ENCODE results near the gene SH3BGRL. TPM values are rescaled to one million over a fixed set of nuclear protein-coding genes. Genes with fewer than 3 reads are reported as not detected.
"Not testable (repeated sequence)": the region's sequence is repeated elsewhere in the genome, so short reads cannot be mapped to it uniquely, and the experiment has no call there.

Gene SH3BGRL
- total RNA-seq, 1 experiment from 2014 or later, result 46.6 TPM

- POLR2A ChIA-PET (ENCODE audit: unreplicated experiment), result no interaction called here
Observed at GRCh38 chrX:81336455-81337152, 134.7 kb downstream of the SH3BGRL start.

DNA sequence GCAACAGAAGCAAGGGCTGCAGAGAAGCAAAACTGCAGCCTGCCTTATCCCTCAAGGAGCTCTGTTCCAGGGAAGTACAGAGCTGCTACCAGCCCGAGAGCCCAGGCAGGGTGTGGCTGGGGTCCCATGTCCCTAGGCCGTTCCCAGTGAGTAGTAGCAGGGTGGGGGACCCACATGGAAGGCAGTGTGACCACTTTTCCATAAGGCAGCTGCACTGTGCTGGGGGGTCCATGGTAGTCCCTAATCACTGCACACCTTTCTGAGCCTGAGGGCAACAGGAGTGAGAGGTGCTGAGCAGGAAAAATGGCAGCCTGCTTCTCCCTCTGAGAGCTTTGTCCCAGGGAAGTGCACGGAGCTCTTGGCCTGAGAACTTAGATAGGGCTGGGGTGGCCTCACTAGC lies 135.9 kb downstream of the SH3BGRL start:
- Histone ChIP-seq H3K27ac (no peak overlapping the region), H3K4me1 (replicated peaks; ENCODE audit: insufficient read depth) (no peaks in the 10 kb centered on the region), H3K9me2 (ENCODE audit: insufficient read depth) (no peaks in the 10 kb centered on the region), H4K20me1 (ENCODE audit: insufficient read depth) (no peaks in the 10 kb centered on the region), H3K79me2 (ENCODE audit: low read depth) (no peaks in the 10 kb centered on the region), H2AFZ (no peak overlapping the region), H3K4me3 (no peak overlapping the region), H3K9me3 (ENCODE audit: insufficient read depth, low read depth) (no peaks in the 10 kb centered on the region), H3K36me3 (ENCODE audit: low read depth) (no peaks in the 10 kb centered on the region), H3K27me3 (ENCODE audit: insufficient read depth, low read depth) (no peaks in the 10 kb centered on the region), H3K4me2 (no peak overlapping the region), H3F3A (ENCODE audit: insufficient read depth, low read depth) (no peaks in the 10 kb centered on the region)
- no TSS peak for BruUV-seq (replicated peaks)
- ChIA-PET CTCF (no interaction called here), POLR2A (ENCODE audit: unreplicated experiment) (no interaction called here)
- no peak for TF ChIP-seq EZH2 (IDR thresholded peaks at IDR 0.05; ENCODE audit: low read depth)
- TF ChIP-seq, protein P1, sequence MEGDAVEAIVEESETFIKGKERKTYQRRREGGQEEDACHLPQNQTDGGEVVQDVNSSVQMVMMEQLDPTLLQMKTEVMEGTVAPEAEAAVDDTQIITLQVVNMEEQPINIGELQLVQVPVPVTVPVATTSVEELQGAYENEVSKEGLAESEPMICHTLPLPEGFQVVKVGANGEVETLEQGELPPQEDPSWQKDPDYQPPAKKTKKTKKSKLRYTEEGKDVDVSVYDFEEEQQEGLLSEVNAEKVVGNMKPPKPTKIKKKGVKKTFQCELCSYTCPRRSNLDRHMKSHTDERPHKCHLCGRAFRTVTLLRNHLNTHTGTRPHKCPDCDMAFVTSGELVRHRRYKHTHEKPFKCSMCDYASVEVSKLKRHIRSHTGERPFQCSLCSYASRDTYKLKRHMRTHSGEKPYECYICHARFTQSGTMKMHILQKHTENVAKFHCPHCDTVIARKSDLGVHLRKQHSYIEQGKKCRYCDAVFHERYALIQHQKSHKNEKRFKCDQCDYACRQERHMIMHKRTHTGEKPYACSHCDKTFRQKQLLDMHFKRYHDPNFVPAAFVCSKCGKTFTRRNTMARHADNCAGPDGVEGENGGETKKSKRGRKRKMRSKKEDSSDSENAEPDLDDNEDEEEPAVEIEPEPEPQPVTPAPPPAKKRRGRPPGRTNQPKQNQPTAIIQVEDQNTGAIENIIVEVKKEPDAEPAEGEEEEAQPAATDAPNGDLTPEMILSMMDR (conservative IDR thresholded peaks at IDR 0.05), result no peak
- intact Hi-C loops (cut with micrococcal nuclease; ENCODE audit: unreplicated experiment), result loop anchor here (10.0 kb wide), 1 partner anchor 133 kb away; the partner anchor contains the start of genes HMGN5 and SH3BGRL
- DNase-seq, result no peak

More at GRCh38 chrX:81336455-81337152, 134.7 kb downstream of the SH3BGRL start:
- TF ChIP-seq EZH2 (IDR thresholded peaks at IDR 0.05; ENCODE audit: low read depth), result no peak
- TF ChIP-seq, protein P1 (conservative IDR thresholded peaks at IDR 0.05), result no peak
- Histone ChIP-seq H3K79me2 (ENCODE audit: low read depth) (no peaks in the 10 kb centered on the region), H3F3A (ENCODE audit: insufficient read depth, low read depth) (no peaks in the 10 kb centered on the region), H3K4me2 (no peak overlapping the region), H4K20me1 (ENCODE audit: insufficient read depth) (no peaks in the 10 kb centered on the region), H3K4me3 (no peak overlapping the region), H3K27me3 (ENCODE audit: insufficient read depth, low read depth) (no peaks in the 10 kb centered on the region), H3K9me3 (ENCODE audit: insufficient read depth, low read depth) (no peaks in the 10 kb centered on the region), H3K27ac (no peak overlapping the region), H2AFZ (no peak overlapping the region), H3K36me3 (ENCODE audit: low read depth) (no peaks in the 10 kb centered on the region), H3K9me2 (ENCODE audit: insufficient read depth) (no peaks in the 10 kb centered on the region), H3K4me1 (replicated peaks; ENCODE audit: insufficient read depth) (no peaks in the 10 kb centered on the region)
- no peak for DNase-seq
- no TSS peak for BruUV-seq (replicated peaks)
- intact Hi-C loops (cut with micrococcal nuclease; ENCODE audit: unreplicated experiment), result loop anchor here (10.0 kb wide), 1 partner anchor 132 kb away; the partner anchor contains the start of genes HMGN5 and SH3BGRL
- CTCF ChIA-PET, result no interaction called here

DNA sequence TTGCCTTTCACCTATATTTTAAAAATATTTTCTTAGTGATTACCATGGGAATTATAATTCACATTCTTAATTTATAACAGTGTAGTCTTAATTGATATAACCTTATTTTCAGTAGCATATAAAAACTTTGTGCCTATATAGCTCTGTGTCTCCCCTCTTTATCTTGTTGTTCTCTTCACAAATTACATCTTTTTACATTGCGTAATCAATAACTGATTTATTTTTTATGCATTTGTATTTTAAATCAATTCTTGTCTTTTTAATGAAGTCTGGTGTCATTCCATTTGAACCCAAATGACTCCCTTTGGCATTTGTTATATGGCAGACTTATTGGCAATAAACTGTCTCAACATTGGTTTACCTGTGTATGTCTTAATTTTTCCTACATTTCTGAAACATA lies 137.0 kb downstream of the SH3BGRL start:
- CTCF ChIA-PET, result no interaction called here
- Histone ChIP-seq H3K27ac (no peak overlapping the region), H3K4me3 (no peak overlapping the region), H2AFZ (no peak overlapping the region), H4K20me1 (ENCODE audit: insufficient read depth) (no peaks in the 10 kb centered on the region), H3K4me1 (replicated peaks; ENCODE audit: insufficient read depth) (no peaks in the 10 kb centered on the region), H3K27me3 (ENCODE audit: insufficient read depth, low read depth) (no peaks in the 10 kb centered on the region), H3K4me2 (no peak overlapping the region), H3K9me2 (ENCODE audit: insufficient read depth) (no peaks in the 10 kb centered on the region), H3K9me3 (ENCODE audit: insufficient read depth, low read depth) (no peaks in the 10 kb centered on the region), H3K79me2 (ENCODE audit: low read depth) (no peaks in the 10 kb centered on the region), H3K36me3 (ENCODE audit: low read depth) (no peaks in the 10 kb centered on the region), H3F3A (ENCODE audit: insufficient read depth, low read depth) (no peaks in the 10 kb centered on the region)
- intact Hi-C loops (cut with micrococcal nuclease; ENCODE audit: unreplicated experiment), result loop anchor here (10.0 kb wide), 1 partner anchor 134 kb away; the partner anchor contains the start of genes HMGN5 and SH3BGRL
- no TSS peak for BruUV-seq (replicated peaks)
- no peak for DNase-seq
- POLR2A ChIA-PET (ENCODE audit: unreplicated experiment), result no interaction called here
- TF ChIP-seq EZH2 (IDR thresholded peaks at IDR 0.05; ENCODE audit: low read depth), result no peak
- TF ChIP-seq, protein P1 (conservative IDR thresholded peaks at IDR 0.05), result no peak

- H2AFZ ChIP-seq; H3K36me3 ChIP-seq (ENCODE audit: low read depth); H3K4me2 ChIP-seq; BruUV-seq (replicated peaks); H3K9me2 ChIP-seq (ENCODE audit: insufficient read depth); H3K27ac ChIP-seq; POLR2A ChIA-PET (ENCODE audit: unreplicated experiment); DNase-seq; H3K27me3 ChIP-seq (ENCODE audit: insufficient read depth, low read depth); CTCF ChIA-PET; H3K9me3 ChIP-seq (ENCODE audit: insufficient read depth, low read depth); H3K4me3 ChIP-seq; intact Hi-C loops (cut with micrococcal nuclease; ENCODE audit: unreplicated experiment); H3K4me1 ChIP-seq (replicated peaks; ENCODE audit: insufficient read depth); H3K79me2 ChIP-seq (ENCODE audit: low read depth); H3F3A ChIP-seq (ENCODE audit: insufficient read depth, low read depth); H4K20me1 ChIP-seq (ENCODE audit: insufficient read depth): not testable (repeated sequence)
Observed at GRCh38 chrX:81345296-81345695, 143.4 kb downstream of the SH3BGRL start.

All from PC-9 (cell line).